Cardiac atrium fibroblast (primary cell): ENCODE results near the gene HRH3. TPM values are rescaled to one million over a fixed set of nuclear protein-coding genes. Genes with fewer than 3 reads are reported as not detected.

Experiments
- total RNA-seq: library from RNA; depleted of rRNA; stranded (reverse); fragments of >200 nt; gene quantifications from 2 replicates; pipeline ENCODE4 v1.2.3, GENCODE V29; 2015

Gene HRH3
- not detected in 2 replicates for total RNA-seq

DNA sequence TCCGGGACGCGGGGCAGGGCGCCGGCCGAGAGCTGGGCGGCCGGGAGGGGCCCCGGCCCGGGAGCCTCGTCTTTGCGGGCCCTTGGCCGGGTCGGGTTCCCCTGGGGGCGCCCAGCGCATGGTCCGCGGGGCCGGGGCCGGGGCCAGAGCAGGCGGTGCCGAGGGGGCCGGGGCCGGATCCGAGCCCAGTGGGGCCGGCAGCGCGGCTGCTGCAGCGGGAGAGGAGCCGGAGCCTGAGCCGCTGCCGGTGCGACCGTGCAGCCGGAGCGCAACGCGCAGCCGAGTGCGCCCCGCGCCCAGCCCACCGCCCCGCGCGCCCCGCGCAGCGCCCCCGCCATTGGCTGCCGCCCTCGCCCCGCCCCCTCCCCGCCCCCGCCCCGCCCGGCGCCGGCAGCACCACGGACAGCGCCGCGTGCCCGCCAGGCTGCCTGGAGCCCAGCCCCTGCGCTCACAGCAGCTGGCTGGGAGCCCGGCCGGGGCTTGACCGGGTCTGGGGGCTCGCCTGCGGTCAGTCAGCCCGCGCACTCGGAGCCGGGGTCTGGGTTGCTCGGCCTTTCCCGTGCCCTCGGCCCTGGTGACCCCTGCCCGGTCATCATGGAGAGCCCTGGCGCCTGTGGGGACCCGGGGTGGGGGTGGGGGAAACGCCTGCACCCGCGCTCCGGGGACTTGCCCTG lies at the start of gene HRH3:
HRH3 (minus strand) TSS at position 287 of the 674 bp plus-strand sequence. CDS start 308 bp downstream, outside the sequence.

GRCh38 chr20:62237801-62238568 lies 17.9 kb upstream of the HRH3 start, which contains the start of gene OSBPL2:
TSS of gene OSBPL2 (plus strand) at chr20:62238521. CDS start at chr20:62256185, 17,664 bp downstream.

DNA sequence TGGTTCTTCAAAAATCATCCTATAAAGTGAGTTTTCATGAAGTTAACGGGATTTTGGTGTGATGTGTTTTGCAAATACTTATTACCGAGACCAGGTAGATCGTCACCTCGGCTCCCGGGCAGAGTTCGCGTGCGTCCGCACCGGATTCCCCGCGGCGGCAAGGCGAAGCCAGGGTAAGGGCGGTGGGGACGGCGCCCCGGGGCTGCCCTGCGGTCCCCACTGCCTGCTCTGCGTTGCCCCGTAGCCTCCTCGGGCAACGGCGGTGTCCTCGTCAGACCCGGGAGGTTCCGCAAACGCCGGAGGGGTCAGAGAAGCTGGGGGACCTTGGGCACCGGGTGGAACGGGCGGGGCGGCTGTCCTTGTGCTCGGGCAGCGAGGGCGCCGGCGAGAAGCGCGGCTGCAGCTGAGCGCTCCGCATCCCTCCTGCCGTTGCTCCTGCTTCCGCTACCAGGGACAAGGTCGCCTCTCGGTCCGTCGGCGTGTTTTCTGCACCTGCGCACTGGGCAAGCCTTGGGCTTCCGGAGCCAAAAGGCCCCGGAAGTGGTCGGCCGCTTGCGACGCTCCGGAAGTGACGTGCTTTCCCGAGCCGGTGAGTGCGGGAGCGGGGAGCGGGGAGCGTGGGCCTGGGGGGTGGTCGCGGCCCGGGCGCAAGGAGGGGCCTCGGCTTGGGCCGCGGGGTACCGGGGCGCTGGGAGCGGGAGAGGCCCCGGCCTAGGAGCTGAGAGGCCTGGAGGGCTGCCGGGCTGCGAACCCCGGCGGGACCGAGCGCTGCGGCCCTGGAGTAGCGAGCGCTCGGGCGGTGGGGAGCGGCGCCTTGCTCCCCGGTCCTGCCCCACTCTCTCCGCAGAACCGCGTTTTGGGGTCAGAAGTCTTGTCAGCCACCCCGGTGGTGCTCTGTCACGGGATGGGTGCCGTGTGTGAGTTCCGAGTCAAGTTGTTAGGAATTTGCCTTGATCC lies 37.3 kb downstream of the HRH3 start, which contains the start of gene MTG2:
MTG2 (plus strand) TSS at position 560 of the 957 bp plus-strand sequence. CDS start 10,393 bp downstream, outside the sequence.

Other genes with a start within 250 kb of the HRH3 start
- 1.3 and 3.1 TPM in 2 replicates for gene TAF4, start 154.4 kb downstream of the HRH3 start, total RNA-seq
- 23.2 and 27.3 TPM in 2 replicates for gene LSM14B, start 97.8 kb downstream of the HRH3 start, total RNA-seq
- 285 and 357 TPM in 2 replicates for gene PSMA7, start 76.9 kb downstream of the HRH3 start, total RNA-seq
- gene SS18L1, start 76.5 kb downstream of the HRH3 start, total RNA-seq: 8.7 and 10.7 TPM in 2 replicates
- gene MTG2, start 37.2 kb downstream of the HRH3 start, total RNA-seq: 10.7 and 14.4 TPM in 2 replicates
- 19.5 and 20.3 TPM in 2 replicates for gene OSBPL2, start 18.2 kb upstream of the HRH3 start, total RNA-seq
- 108 and 121 TPM in 2 replicates for gene ADRM1, start 82.7 kb upstream of the HRH3 start, total RNA-seq
- 154 and 169 TPM in 2 replicates for gene LAMA5, start 147.0 kb upstream of the HRH3 start, total RNA-seq
- gene RPS21, start 166.8 kb upstream of the HRH3 start, total RNA-seq: 1,710 and 4,266 TPM in 2 replicates
- 2.6 and 3.4 TPM in 2 replicates for gene CABLES2, start 187.0 kb upstream of the HRH3 start, total RNA-seq
- not detected in 2 replicates for gene RBBP8NL, start 207.3 kb upstream of the HRH3 start, total RNA-seq